GM19099 (cell line): ENCODE data around the gene SLMAP.

Source experiments
- POLR2A ChIP-seq: IDR thresholded peaks from 3 replicates; pipeline ENCODE4 v1.6.1; 2011; ENCODE audit warnings: low read depth; ENCODE audit not compliant: insufficient read length; ENCODE audit errors: extremely low read depth

Gene SLMAP

GRCh38 chr3:57737840-57738239 is 18.3 kb upstream of the SLMAP start:
- no peak for TF ChIP-seq POLR2A

GRCh38 chr3:57738391-57738790 is 17.7 kb upstream of the SLMAP start:
- TF ChIP-seq POLR2A = no peak

GRCh38 chr3:57740027-57740426 is 16.1 kb upstream of the SLMAP start:
- TF ChIP-seq POLR2A = no peak

- no peak for TF ChIP-seq POLR2A
These were observed 12.6 kb upstream of the SLMAP start for GRCh38 chr3:57743496-57743895.

GRCh38 chr3:57745101-57745500 is 11.0 kb upstream of the SLMAP start:
- TF ChIP-seq POLR2A = no peak

- no peak for TF ChIP-seq POLR2A
These were observed 9.7 kb upstream of the SLMAP start for GRCh38 chr3:57746156-57747010.

GRCh38 chr3:57749542-57749941 is 6.6 kb upstream of the SLMAP start:
- TF ChIP-seq POLR2A = no peak

- TF ChIP-seq POLR2A = no peak
These were observed 3.8 kb upstream of the SLMAP start for GRCh38 chr3:57752307-57752706.

GRCh38 chr3:57753016-57753415 is 3.1 kb upstream of the SLMAP start:
- TF ChIP-seq POLR2A = no peak

- no peak for TF ChIP-seq POLR2A
These were observed 787 bp upstream of the SLMAP start for GRCh38 chr3:57755368-57755675.

- no peak for TF ChIP-seq POLR2A
These were observed 656 bp downstream of the SLMAP start for GRCh38 chr3:57756528-57757401.

GRCh38 chr3:57757642-57758297 is 1.7 kb downstream of the SLMAP start:
- TF ChIP-seq POLR2A = no peak

GRCh38 chr3:57758686-57759085 is 2.6 kb downstream of the SLMAP start:
- TF ChIP-seq POLR2A = no peak

GRCh38 chr3:57764794-57765193 is 8.7 kb downstream of the SLMAP start:
- TF ChIP-seq POLR2A = no peak

- no peak for TF ChIP-seq POLR2A
These were observed 12.5 kb downstream of the SLMAP start for GRCh38 chr3:57768595-57768994.
